OCI-LY3 (cell line): ENCODE data around the gene CEP104.

Source experiments
- EZH2phosphoT487 ChIP-seq: fragments of 200-600 bp; shearing (Covaris generic); IDR thresholded peaks from 2 replicates; pipeline ENCODE4 v1.6.1; 2018; ENCODE audit warnings: antibody characterized with exemption, mixed run types, low read depth
- TF ChIP-seq, protein P1 (sequence below): fragments of 200-600, 300-600 bp; sonication (generic); IDR thresholded peaks from 2 replicates; pipeline ENCODE4 v1.5.1; 2014; ENCODE audit warnings: antibody characterized with exemption, low read length, low read depth

DNA sequence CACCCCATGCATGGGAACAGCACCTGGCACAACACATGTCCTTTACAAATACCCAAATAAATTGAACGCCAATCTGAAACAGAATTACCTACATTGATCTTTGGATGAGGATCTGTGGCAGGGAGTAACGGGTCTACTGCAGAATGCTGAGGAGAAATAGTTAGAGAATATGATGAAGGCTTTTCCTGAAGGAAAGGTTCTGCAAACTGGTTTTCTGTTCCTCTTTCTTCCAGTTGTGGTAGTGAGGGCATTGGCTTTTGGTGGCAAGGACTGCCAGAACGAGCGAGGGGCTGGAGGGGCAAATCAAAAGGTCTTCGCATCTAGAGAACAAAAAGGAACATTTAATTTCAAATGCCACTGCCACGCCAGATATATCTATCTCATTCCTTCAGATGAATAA, 19.8 kb downstream of the CEP104 start:
- TF ChIP-seq, protein P1, sequence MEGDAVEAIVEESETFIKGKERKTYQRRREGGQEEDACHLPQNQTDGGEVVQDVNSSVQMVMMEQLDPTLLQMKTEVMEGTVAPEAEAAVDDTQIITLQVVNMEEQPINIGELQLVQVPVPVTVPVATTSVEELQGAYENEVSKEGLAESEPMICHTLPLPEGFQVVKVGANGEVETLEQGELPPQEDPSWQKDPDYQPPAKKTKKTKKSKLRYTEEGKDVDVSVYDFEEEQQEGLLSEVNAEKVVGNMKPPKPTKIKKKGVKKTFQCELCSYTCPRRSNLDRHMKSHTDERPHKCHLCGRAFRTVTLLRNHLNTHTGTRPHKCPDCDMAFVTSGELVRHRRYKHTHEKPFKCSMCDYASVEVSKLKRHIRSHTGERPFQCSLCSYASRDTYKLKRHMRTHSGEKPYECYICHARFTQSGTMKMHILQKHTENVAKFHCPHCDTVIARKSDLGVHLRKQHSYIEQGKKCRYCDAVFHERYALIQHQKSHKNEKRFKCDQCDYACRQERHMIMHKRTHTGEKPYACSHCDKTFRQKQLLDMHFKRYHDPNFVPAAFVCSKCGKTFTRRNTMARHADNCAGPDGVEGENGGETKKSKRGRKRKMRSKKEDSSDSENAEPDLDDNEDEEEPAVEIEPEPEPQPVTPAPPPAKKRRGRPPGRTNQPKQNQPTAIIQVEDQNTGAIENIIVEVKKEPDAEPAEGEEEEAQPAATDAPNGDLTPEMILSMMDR, result no peak
- no peak for TF ChIP-seq EZH2phosphoT487
